ENCODE data around the gene NOD2.

DNA sequence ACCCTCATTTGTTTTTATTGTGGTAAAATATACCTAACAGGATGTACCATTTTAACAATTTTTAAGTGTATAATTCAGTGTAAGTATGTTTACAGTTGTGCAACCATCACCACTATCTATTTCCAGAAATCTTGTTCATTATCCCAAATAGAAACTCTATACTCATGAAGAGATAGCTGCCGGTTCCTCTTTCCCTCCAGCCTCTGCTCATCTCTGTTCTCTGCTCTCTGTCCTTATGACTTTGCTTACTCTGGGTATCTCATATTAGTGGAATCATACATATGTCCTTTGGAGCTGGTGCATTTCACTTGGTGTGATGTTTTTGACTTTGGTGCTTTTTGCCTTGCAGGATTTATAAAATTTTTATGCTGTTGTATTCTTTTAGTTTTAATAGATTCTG, 67.9 kb downstream of the NOD2 start:
- TF ChIP-seq CTCF (conservative IDR thresholded peaks at IDR 0.05; ENCODE audit: low read depth in 2 of 2) (no peak), EZH2 (IDR thresholded peaks at IDR 0.05; ENCODE audit: low read depth, unreplicated experiment) (no peak), POLR2AphosphoS5 (IDR thresholded peaks at IDR 0.05; ENCODE audit: low read depth) (no peak), EZH2phosphoT487 (IDR thresholded peaks at IDR 0.05; ENCODE audit: unreplicated experiment) (no peak), REST (IDR thresholded peaks at IDR 0.05; ENCODE audit: unreplicated experiment) (no peak), ZNF114 (CRISPR knock-in tag; IDR thresholded peaks at IDR 0.05) (no peak)
